HepG2 (cell line): ENCODE results near the gene TP73. TPM values are rescaled to one million over a fixed set of nuclear protein-coding genes. Genes with fewer than 3 reads are reported as not detected.
A peak's percentile ranks its signal among the peaks of the same experiment; 100 is the strongest.

Experiments
- GABPA ChIP-seq, 2 experiments: IDR thresholded peaks; 2 replicates each; pipeline ENCODE4 v1.6.1; 2011 to 2016; ENCODE audit warnings: low read depth in 2 of 2, low read length in 1 of 2, missing biosample characterization in 1 of 2, missing genetic modification characterization in 1 of 2
- GABPB1 ChIP-seq: IDR thresholded peaks from 2 replicates; pipeline ENCODE4 v1.6.1; 2016; ENCODE audit warnings: mild to moderate bottlenecking, missing genetic modification reagents, moderate library complexity, missing compliant biosample characterization
- GPN1 ChIP-seq: sonication (generic); formaldehyde crosslinking; IDR thresholded peaks from 2 replicates; pipeline ENCODE4 v1.5.1; 2020; ENCODE audit warnings: missing genetic modification reagents, borderline replicate concordance
- JUN ChIP-seq: sonication (generic); formaldehyde crosslinking; IDR thresholded peaks from 2 replicates; pipeline ENCODE4 v1.4.0; 2020; ENCODE audit warnings: mild to moderate bottlenecking, missing genetic modification reagents
- MEIS2 ChIP-seq: sonication (generic); formaldehyde crosslinking; IDR thresholded peaks from 2 replicates; pipeline ENCODE4 v1.9.0; 2021; ENCODE audit warnings: mild to moderate bottlenecking, missing genetic modification reagents
- NFAT5 ChIP-seq: sonication (generic); formaldehyde crosslinking; IDR thresholded peaks from 2 replicates; pipeline ENCODE4 v1.4.0; 2020; ENCODE audit warnings: missing genetic modification reagents
- RXRB ChIP-seq: IDR thresholded peaks from 2 replicates; pipeline ENCODE4 v1.6.1; 2016; ENCODE audit warnings: borderline replicate concordance, missing genetic modification reagents, missing compliant biosample characterization
- SALL1 ChIP-seq: sonication (generic); formaldehyde crosslinking; IDR thresholded peaks from 2 replicates; pipeline ENCODE4 v1.8.0; 2022; ENCODE audit warnings: mild to moderate bottlenecking, missing genetic modification reagents
- ZBTB10 ChIP-seq: sonication (generic); formaldehyde crosslinking; IDR thresholded peaks from 2 replicates; pipeline ENCODE4 v1.4.0; 2020; ENCODE audit warnings: missing genetic modification reagents, borderline replicate concordance
- ZNF670 ChIP-seq: sonication (generic); formaldehyde crosslinking; IDR thresholded peaks from 2 replicates; pipeline ENCODE4 v1.8.0; 2022; ENCODE audit warnings: mild to moderate bottlenecking, missing genetic modification reagents, borderline replicate concordance
- ZNF773 ChIP-seq: sonication (generic); formaldehyde crosslinking; IDR thresholded peaks from 2 replicates; pipeline ENCODE4 v1.4.0; 2020; ENCODE audit warnings: missing genetic modification reagents, borderline replicate concordance
- ZUFSP ChIP-seq: sonication (generic); formaldehyde crosslinking; IDR thresholded peaks from 2 replicates; pipeline ENCODE4 v1.9.0; 2021; ENCODE audit warnings: missing genetic modification reagents, mild to moderate bottlenecking, borderline replicate concordance
- polyA plus RNA-seq, 8 experiments: library from polyadenylated mRNA; depleted of rRNA in 3 of 8; stranded (reverse) in 7 of 8; unstranded in 1 of 8; fragments of >200 nt; fragmentation: Illumina TruSeq in 4 of 8; extraction: Trizol in 4 of 8; gene quantifications; 2 replicates each; pipeline versions ENCODE4 v1.2.1 to v1.2.3, GENCODE V29; 2011 to 2016; ENCODE audit warnings: low read depth in 4 of 8, missing spikeins in 1 of 8, mixed read lengths in 1 of 8; ENCODE audit not compliant: insufficient read depth in 1 of 8
- total RNA-seq, 5 experiments: library from RNA; depleted of rRNA; stranded (reverse); fragments of >200 nt; fragmentation: Illumina TruSeq; extraction: Trizol; gene quantifications; 2 replicates each; pipeline ENCODE4 v1.2.3, GENCODE V29; 2016; ENCODE audit warnings: low read depth in 1 of 5
- TF ChIP-seq, protein P1 (sequence below): IDR thresholded peaks from 2 replicates; pipeline ENCODE4 v1.4.0; 2020; ENCODE audit warnings: mild to moderate bottlenecking, missing genetic modification reagents

The TP73 gene
- total and polyA plus RNA-seq, 2 of the 13 experiments (the other 11 are each of a cell fraction or from before 2014, with no cell fraction given): 0.49 to 1.1 TPM

- TF ChIP-seq NFAT5 (CRISPR knock-in tag) (no peak), GPN1 (CRISPR knock-in tag) (no peak), JUN (no peak), GABPA (IDR thresholded peaks at IDR 0.05; ENCODE audit: low read depth, low read length) (no peak), GABPA (CRISPR knock-in tag; IDR thresholded peaks at IDR 0.05; ENCODE audit: low read depth) (no peak), RXRB (CRISPR knock-in tag) (no peak), ZBTB10 (no peak), SALL1 (CRISPR knock-in tag) (peak; percentile 88), ZUFSP (no peak), ZNF773 (CRISPR knock-in tag) (no peak), GABPB1 (peak; percentile 58; the same call in 1 of the 2 replicates), MEIS2 (no peak), ZNF670 (CRISPR knock-in tag) (no peak)
- TF ChIP-seq, protein P1, sequence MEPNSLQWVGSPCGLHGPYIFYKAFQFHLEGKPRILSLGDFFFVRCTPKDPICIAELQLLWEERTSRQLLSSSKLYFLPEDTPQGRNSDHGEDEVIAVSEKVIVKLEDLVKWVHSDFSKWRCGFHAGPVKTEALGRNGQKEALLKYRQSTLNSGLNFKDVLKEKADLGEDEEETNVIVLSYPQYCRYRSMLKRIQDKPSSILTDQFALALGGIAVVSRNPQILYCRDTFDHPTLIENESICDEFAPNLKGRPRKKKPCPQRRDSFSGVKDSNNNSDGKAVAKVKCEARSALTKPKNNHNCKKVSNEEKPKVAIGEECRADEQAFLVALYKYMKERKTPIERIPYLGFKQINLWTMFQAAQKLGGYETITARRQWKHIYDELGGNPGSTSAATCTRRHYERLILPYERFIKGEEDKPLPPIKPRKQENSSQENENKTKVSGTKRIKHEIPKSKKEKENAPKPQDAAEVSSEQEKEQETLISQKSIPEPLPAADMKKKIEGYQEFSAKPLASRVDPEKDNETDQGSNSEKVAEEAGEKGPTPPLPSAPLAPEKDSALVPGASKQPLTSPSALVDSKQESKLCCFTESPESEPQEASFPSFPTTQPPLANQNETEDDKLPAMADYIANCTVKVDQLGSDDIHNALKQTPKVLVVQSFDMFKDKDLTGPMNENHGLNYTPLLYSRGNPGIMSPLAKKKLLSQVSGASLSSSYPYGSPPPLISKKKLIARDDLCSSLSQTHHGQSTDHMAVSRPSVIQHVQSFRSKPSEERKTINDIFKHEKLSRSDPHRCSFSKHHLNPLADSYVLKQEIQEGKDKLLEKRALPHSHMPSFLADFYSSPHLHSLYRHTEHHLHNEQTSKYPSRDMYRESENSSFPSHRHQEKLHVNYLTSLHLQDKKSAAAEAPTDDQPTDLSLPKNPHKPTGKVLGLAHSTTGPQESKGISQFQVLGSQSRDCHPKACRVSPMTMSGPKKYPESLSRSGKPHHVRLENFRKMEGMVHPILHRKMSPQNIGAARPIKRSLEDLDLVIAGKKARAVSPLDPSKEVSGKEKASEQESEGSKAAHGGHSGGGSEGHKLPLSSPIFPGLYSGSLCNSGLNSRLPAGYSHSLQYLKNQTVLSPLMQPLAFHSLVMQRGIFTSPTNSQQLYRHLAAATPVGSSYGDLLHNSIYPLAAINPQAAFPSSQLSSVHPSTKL: no peak; the same call in 1 of the 2 replicates
Measured at GRCh38 chr1:3717715-3718601, 65.6 kb downstream of the TP73 start (continued).
